Uterus (tissue), 4 donors: ENCODE measurements around the gene FOXP2. TPM values are rescaled to one million over a fixed set of nuclear protein-coding genes. Genes with fewer than 3 reads are reported as not detected.
"Not testable (repeated sequence)": the region's sequence is repeated elsewhere in the genome, so short reads cannot be mapped to it uniquely, and the experiment has no call there.

Experiments
- DNase-seq, 2 donors: peaks; one replicate each; pipeline ENCODE4 v3.0.0-alpha.2; 2019 to 2020
- H3K27ac ChIP-seq, 2 donors: fragments of 200-600 bp; sonication (generic); 1 replicate in 1 of 2; 2 replicates in 1 of 2; pipeline ENCODE4 v1.5.1; 2016 to 2018
- H3K27me3 ChIP-seq, 2 donors: fragments of 200-600 bp; sonication (generic); one replicate each; pipeline ENCODE4 v1.5.1; 2018 to 2019; ENCODE audit warnings: control low read depth in 1 of 2
- H3K36me3 ChIP-seq, 2 donors: fragments of 200-600 bp; sonication (generic); one replicate each; pipeline ENCODE4 v1.5.1; 2019; ENCODE audit warnings: control low read depth in 1 of 2
- H3K4me1 ChIP-seq, 2 donors: fragments of 200-600 bp; sonication (generic); one replicate each; pipeline ENCODE4 v1.5.1; 2018 to 2019; ENCODE audit warnings: control low read depth in 1 of 2
- H3K4me3 ChIP-seq, 2 donors: fragments of 200-600 bp; sonication (generic); 1 replicate in 1 of 2; 2 replicates in 1 of 2; pipeline ENCODE4 v1.5.1; 2018 to 2019; ENCODE audit warnings: mild to moderate bottlenecking in 1 of 2
- H3K9me3 ChIP-seq, 2 donors: fragments of 200-600 bp; sonication (generic); one replicate each; pipeline ENCODE4 v1.5.1; 2019; ENCODE audit warnings: control low read depth in 1 of 2
- POLR2A ChIP-seq, 2 donors: fragments of 450-650 bp; IDR thresholded peaks; one replicate each; pipeline ENCODE4 v1.6.1; 2016; ENCODE audit warnings: antibody characterized with exemption in 2 of 2, mild to moderate bottlenecking in 1 of 2, moderate library complexity in 1 of 2
- intact Hi-C: fragments of 100-400 bp; cut with DNase I; formaldehyde crosslinking; loops from one replicate; pipeline ENCODE4 v1.15.1; 2023; ENCODE audit warnings: low total_unique reads
- total RNA-seq, 4 donors: library from RNA; depleted of rRNA in 3 of 4; stranded (reverse); fragments of >200 nt in 3 of 4; gene quantifications; one replicate each; pipeline versions ENCODE4 v1.1.0 to v1.2.4, GENCODE V29; 2014 to 2023
- TF ChIP-seq, protein P1 (sequence below), 4 experiments: fragments of 200-600 bp in 2 of 4; fragments of 450-650 bp in 2 of 4; sonication (generic) in 2 of 4; IDR thresholded peaks; one replicate each; pipeline ENCODE4 v1.5.1; 2016 to 2019; ENCODE audit warnings: antibody characterized with exemption in 4 of 4, mild to moderate bottlenecking in 2 of 4, moderate library complexity in 1 of 4
- donor health status: DM: yes; HTN: yes; CAD: no.

The FOXP2 gene
- total RNA-seq, 4 donors from 2014 or later, result 17.6 to 59.3 (median 24.9) TPM

DNA sequence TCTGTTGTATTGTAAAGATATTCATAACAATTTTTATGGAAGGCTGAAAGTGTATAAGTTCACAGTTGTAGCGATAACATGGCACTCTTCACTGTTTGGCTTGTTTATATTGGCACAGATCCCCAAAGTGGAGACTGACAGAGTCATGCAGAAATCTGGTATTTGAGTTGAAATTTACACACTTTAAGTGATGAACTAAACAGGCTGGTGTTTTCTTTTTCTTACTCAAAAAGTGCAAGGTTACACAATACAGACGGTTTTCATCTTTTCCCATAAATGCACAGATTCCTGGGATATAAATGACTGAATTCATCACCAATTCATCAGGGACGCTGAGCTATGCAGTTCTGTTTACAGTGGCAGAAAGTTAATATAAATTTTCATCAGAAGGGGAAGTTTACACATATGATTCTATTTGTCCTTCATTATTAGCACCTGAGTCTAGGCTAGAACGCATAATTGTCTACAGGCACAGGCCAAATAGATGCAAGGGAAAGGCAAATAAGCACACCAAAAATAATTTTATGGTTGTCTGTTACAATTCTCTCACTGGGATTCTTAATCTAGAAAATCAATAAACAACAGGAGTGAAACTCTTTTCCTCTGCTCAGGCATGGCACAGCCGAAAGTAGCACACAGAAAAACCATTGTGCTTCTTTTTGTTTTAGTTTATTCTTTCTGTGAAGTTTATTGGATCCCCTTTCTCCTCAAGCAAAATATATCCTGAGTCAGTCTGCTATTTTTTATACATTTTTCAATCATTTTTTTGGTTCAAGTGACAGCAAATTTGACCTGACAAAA, 88.0 kb downstream of the FOXP2 start:
- DNase-seq, result no peak
- no peak overlapping the region for H3K4me3 ChIP-seq
- peak overlapping the region; percentile 21 to 31 for H3K27ac ChIP-seq
- no peaks in the 10 kb centered on the region for H3K4me1 ChIP-seq
- TF ChIP-seq, protein P1, sequence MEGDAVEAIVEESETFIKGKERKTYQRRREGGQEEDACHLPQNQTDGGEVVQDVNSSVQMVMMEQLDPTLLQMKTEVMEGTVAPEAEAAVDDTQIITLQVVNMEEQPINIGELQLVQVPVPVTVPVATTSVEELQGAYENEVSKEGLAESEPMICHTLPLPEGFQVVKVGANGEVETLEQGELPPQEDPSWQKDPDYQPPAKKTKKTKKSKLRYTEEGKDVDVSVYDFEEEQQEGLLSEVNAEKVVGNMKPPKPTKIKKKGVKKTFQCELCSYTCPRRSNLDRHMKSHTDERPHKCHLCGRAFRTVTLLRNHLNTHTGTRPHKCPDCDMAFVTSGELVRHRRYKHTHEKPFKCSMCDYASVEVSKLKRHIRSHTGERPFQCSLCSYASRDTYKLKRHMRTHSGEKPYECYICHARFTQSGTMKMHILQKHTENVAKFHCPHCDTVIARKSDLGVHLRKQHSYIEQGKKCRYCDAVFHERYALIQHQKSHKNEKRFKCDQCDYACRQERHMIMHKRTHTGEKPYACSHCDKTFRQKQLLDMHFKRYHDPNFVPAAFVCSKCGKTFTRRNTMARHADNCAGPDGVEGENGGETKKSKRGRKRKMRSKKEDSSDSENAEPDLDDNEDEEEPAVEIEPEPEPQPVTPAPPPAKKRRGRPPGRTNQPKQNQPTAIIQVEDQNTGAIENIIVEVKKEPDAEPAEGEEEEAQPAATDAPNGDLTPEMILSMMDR (IDR thresholded peaks at IDR 0.05), result no peak
- TF ChIP-seq POLR2A (IDR thresholded peaks at IDR 0.05), result no peak
- intact Hi-C loops, result no loop called here
- H3K9me3 ChIP-seq, result no peaks in the 10 kb centered on the region
- no peaks in the 10 kb centered on the region for H3K27me3 ChIP-seq
- H3K36me3 ChIP-seq, result no peaks in the 10 kb centered on the region

DNA sequence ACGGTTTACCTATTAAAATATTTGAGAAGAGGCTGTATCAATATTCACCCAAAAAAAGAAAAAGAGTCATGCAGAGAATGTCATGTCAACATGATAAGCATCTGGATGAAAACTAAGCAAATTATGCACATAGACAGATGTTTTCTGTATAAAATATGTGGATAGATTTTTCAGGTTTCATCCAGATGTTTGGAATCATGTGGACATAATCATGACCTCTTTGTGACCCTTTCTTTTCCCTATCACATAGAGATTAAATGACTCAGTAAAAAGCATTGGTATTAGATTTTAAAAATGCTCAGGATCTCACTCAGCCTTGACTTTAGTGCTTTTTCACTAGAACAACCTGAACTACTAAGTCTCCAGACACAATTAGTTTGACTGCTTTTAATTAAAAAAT, 90.0 kb downstream of the FOXP2 start:
- TF ChIP-seq, protein P1 (IDR thresholded peaks at IDR 0.05), result no peak
- TF ChIP-seq POLR2A (IDR thresholded peaks at IDR 0.05), result no peak
- no peak for DNase-seq
- Histone ChIP-seq H3K27ac (no peak overlapping the region), H3K27me3 (no peaks in the 10 kb centered on the region), H3K36me3 (no peaks in the 10 kb centered on the region), H3K4me1 (no peaks in the 10 kb centered on the region), H3K9me3 (no peaks in the 10 kb centered on the region), H3K4me3 (no peak overlapping the region)
- intact Hi-C loops, result no loop called here

DNA sequence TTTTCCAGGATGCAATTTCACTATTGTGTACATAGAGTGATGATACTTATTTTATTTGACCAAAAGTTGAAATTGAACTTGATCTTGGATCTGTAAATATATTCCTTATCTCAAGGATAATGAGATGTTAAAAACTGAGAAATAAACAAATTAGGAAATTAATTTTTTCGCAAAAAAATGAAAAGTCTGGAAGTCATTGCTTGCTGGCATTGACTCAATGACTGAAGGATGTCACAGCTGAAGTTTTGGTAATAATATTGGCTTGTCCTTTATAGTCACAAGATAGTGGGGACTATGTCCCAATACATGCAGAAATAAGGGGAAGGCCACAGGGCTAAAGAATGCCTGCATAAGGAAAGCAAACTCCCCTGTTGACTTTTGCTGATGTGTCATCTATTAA, 92.8 kb downstream of the FOXP2 start:
- H3K36me3 ChIP-seq, result no peaks in the 10 kb centered on the region
- intact Hi-C loops, result no loop called here
- peak overlapping the region in 1 of 2 donors; percentile 57 for H3K27ac ChIP-seq
- no peaks in the 10 kb centered on the region for H3K9me3 ChIP-seq
- TF ChIP-seq POLR2A (IDR thresholded peaks at IDR 0.05), result no peak
- TF ChIP-seq, protein P1 (IDR thresholded peaks at IDR 0.05), result no peak
- H3K27me3 ChIP-seq, result no peaks in the 10 kb centered on the region
- no peak for DNase-seq
- no peaks in the 10 kb centered on the region for H3K4me1 ChIP-seq
- H3K4me3 ChIP-seq, result no peak overlapping the region

DNA sequence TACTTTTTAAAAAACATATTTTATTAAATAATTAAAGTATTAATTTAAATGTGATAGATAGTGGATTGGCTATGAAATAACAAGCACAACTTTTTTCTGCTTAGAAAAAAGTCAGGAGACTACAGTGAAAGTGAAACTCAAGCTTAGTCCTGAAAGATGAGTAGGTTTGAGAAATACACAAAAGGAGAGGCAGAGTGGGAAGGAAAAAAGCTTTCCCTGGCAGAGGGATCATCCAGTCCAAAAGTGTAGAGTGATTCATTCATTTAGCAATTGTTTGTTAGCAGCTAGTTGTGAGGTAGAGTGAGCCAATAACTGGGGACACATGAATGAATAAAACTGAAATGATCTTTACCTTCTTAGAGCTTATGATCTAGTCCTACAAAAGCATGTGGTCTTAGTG, 93.5 kb downstream of the FOXP2 start:
- H3K4me3 ChIP-seq, result no peak overlapping the region
- DNase-seq, result no peak
- H3K4me1 ChIP-seq, result no peaks in the 10 kb centered on the region
- TF ChIP-seq POLR2A (IDR thresholded peaks at IDR 0.05), result no peak
- TF ChIP-seq, protein P1 (IDR thresholded peaks at IDR 0.05), result no peak
- H3K27me3 ChIP-seq, result no peaks in the 10 kb centered on the region
- H3K36me3 ChIP-seq, result no peaks in the 10 kb centered on the region
- H3K9me3 ChIP-seq, result no peaks in the 10 kb centered on the region
- peak overlapping the region in 1 of 2 donors; percentile 57 for H3K27ac ChIP-seq
- intact Hi-C loops, result no loop called here

DNA sequence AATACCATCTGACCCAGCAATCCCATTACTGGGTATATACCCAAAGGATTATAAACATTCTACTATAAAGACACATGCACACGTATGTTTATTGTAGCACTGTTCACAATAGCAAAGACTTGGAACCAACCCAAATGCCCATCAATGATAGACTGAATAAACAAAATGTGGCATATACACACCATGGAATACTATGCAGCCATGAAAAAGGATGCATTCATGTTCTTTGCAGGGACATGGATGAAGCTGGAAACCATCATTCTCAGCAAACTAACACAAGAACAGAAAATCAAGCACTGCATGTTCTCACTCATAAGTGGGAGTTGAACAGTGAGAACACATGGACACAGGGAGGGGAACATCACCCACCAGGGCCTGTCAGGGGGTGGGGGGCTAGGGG, 96.2 kb downstream of the FOXP2 start:
- H3K4me3 ChIP-seq, H3K4me1 ChIP-seq, H3K9me3 ChIP-seq, H3K27ac ChIP-seq, H3K27me3 ChIP-seq, intact Hi-C loops, DNase-seq, H3K36me3 ChIP-seq: not testable (repeated sequence)
